ENCODE measurements around the gene ACTN3.

The ACTN3 gene

GRCh38 chr11:66607126-66607834, 60.6 kb downstream of the ACTN3 start:
- TF ChIP-seq SIN3A (IDR thresholded peaks at IDR 0.05; ENCODE audit: borderline replicate concordance, insufficient read depth, low read length): no peak
- no peak for TF ChIP-seq REST (IDR thresholded peaks at IDR 0.05; ENCODE audit: insufficient read depth in 1 of 2, low read depth in 2 of 2, low read length in 2 of 2)
- TF ChIP-seq FOXP2 (optimal IDR thresholded peaks at IDR 0.05; ENCODE audit: borderline replicate concordance, extremely low read depth, extremely low read length, insufficient read depth): no peak
- no peak for TF ChIP-seq TAF1 (IDR thresholded peaks at IDR 0.05; ENCODE audit: borderline replicate concordance, insufficient read depth, low read length)

- TF ChIP-seq FOXP2 (optimal IDR thresholded peaks at IDR 0.05; ENCODE audit: borderline replicate concordance, extremely low read depth, extremely low read length, insufficient read depth) (no peak), SIN3A (IDR thresholded peaks at IDR 0.05; ENCODE audit: borderline replicate concordance, insufficient read depth, low read length) (no peak), POLR2AphosphoS5 (IDR thresholded peaks at IDR 0.05; ENCODE audit: low read depth, low read length) (no peak), TAF1 (IDR thresholded peaks at IDR 0.05; ENCODE audit: borderline replicate concordance, insufficient read depth, low read length) (no peak), REST (IDR thresholded peaks at IDR 0.05; ENCODE audit: insufficient read depth in 1 of 2, low read depth in 2 of 2, low read length in 2 of 2) (no peak)
These were observed 63.3 kb downstream of the ACTN3 start for GRCh38 chr11:66609721-66610617.

- TF ChIP-seq SIN3A (IDR thresholded peaks at IDR 0.05; ENCODE audit: borderline replicate concordance, insufficient read depth, low read length): no peak
- TF ChIP-seq TAF1 (IDR thresholded peaks at IDR 0.05; ENCODE audit: borderline replicate concordance, insufficient read depth, low read length): no peak
- TF ChIP-seq POLR2AphosphoS5 (IDR thresholded peaks at IDR 0.05; ENCODE audit: low read depth, low read length): no peak
- TF ChIP-seq REST (IDR thresholded peaks at IDR 0.05; ENCODE audit: insufficient read depth in 1 of 2, low read depth in 2 of 2, low read length in 2 of 2): no peak
- TF ChIP-seq FOXP2 (optimal IDR thresholded peaks at IDR 0.05; ENCODE audit: borderline replicate concordance, extremely low read depth, extremely low read length, insufficient read depth): no peak
These were observed 65.8 kb downstream of the ACTN3 start for GRCh38 chr11:66612458-66612857.

All from PFSK-1 (cell line).